Hepatocyte (in vitro differentiated cells): ENCODE data around the gene AIRE. TPM values are rescaled to one million over a fixed set of nuclear protein-coding genes. Genes with fewer than 3 reads are reported as not detected.
"Not testable (repeated sequence)": the region's sequence is repeated elsewhere in the genome, so short reads cannot be mapped to it uniquely, and the experiment has no call there.

Experiments used
- DNase-seq: peaks from one replicate; pipeline ENCODE4 v3.0.0-alpha.2; 2016; ENCODE audit warnings: low spot score
- H2AFZ ChIP-seq: fragments of 200-600 bp; sonication (generic); 2 replicates; pipeline ENCODE4 v1.6.0; 2016; ENCODE audit warnings: antibody characterized with exemption, mild to moderate bottlenecking
- H3K27ac ChIP-seq: fragments of 200-600 bp; sonication (generic); 2 replicates; pipeline ENCODE4 v1.5.1; 2016; ENCODE audit warnings: mild to moderate bottlenecking
- H3K27me3 ChIP-seq: fragments of 200-600 bp; sonication (generic); 2 replicates; pipeline ENCODE4 v1.6.1; 2016
- H3K36me3 ChIP-seq: fragments of 200-600 bp; sonication (generic); replicated peaks from 2 replicates; pipeline ENCODE4 v1.5.1; 2016; ENCODE audit warnings: low read depth; ENCODE audit not compliant: insufficient read depth
- H3K4me1 ChIP-seq: fragments of 200-600 bp; sonication (generic); 2 replicates; pipeline ENCODE4 v1.5.1; 2016; ENCODE audit warnings: mild to moderate bottlenecking, moderate library complexity; ENCODE audit not compliant: insufficient read depth
- H3K4me2 ChIP-seq: fragments of 200-600 bp; sonication (generic); 2 replicates; pipeline ENCODE4 v1.6.0; 2016
- H3K4me3 ChIP-seq: fragments of 200-600 bp; sonication (generic); 2 replicates; pipeline ENCODE4 v1.5.1; 2016; ENCODE audit warnings: mild to moderate bottlenecking
- H3K79me2 ChIP-seq: fragments of 200-600 bp; sonication (generic); 2 replicates; pipeline ENCODE4 v1.6.0; 2017; ENCODE audit warnings: mild to moderate bottlenecking
- H3K9me2 ChIP-seq: fragments of 200-600 bp; sonication (generic); replicated peaks from 2 replicates; pipeline ENCODE4 v1.6.0; 2017; ENCODE audit warnings: mild to moderate bottlenecking; ENCODE audit not compliant: insufficient read depth
- H3K9me3 ChIP-seq: fragments of 200-600 bp; sonication (generic); 2 replicates; pipeline ENCODE4 v1.5.1; 2016; ENCODE audit warnings: low read depth, mild to moderate bottlenecking
- H4K20me1 ChIP-seq: fragments of 200-600 bp; sonication (generic); 2 replicates; pipeline ENCODE4 v1.6.0; 2016; ENCODE audit warnings: mild to moderate bottlenecking; ENCODE audit not compliant: insufficient read depth, poor library complexity, severe bottlenecking
- EZH2 ChIP-seq: fragments of 200-600 bp; sonication (generic); IDR thresholded peaks from 2 replicates; pipeline ENCODE4 v1.6.1; 2016; ENCODE audit warnings: antibody characterized with exemption, mild to moderate bottlenecking, borderline replicate concordance
- EZH2phosphoT487 ChIP-seq: fragments of 200-600 bp; sonication (generic); IDR thresholded peaks from one replicate; pipeline ENCODE4 v1.6.1; 2018; ENCODE audit warnings: antibody characterized with exemption, mild to moderate bottlenecking, low read depth, moderate library complexity; ENCODE audit not compliant: unreplicated experiment, severe bottlenecking
- WGBS: methylation state at CpG from one replicate; pipeline ENCODE4 v1.1.6; 2016; ENCODE audit warnings: low lambda C conversion rate; ENCODE audit errors: missing lambda C conversion rate; 5-methylcytosine and 5-hydroxymethylcytosine counted together
- polyA plus RNA-seq: library from polyadenylated mRNA; unstranded; fragments of >200 nt; fragmentation: Nextera tagmentation; extraction: Ambion mirVana; gene quantifications from 2 replicates; pipeline ENCODE4 v1.2.1, GENCODE V29; 2016
- total RNA-seq: library from RNA; depleted of rRNA; stranded (reverse); fragments of >200 nt; gene quantifications from 2 replicates; pipeline ENCODE4 v1.2.3, GENCODE V29; 2014
- TF ChIP-seq, protein P1 (sequence below): fragments of 200-600 bp; sonication (generic); IDR thresholded peaks from 2 replicates; pipeline ENCODE4 v1.5.1; 2016; ENCODE audit warnings: antibody characterized with exemption, mild to moderate bottlenecking; ENCODE audit not compliant: poor library complexity

The AIRE gene
- total and polyA plus RNA-seq, 2 experiments from 2014 or later: 0.42 to 1.00 TPM

GRCh38 chr21:44281801-44282200 lies 3.9 kb upstream of the AIRE start:
- no peaks in the 10 kb centered on the region for H3K79me2 ChIP-seq
- H3K36me3 ChIP-seq: no peaks in the 10 kb centered on the region
- TF ChIP-seq EZH2phosphoT487 (no peak), EZH2 (no peak)
- TF ChIP-seq, protein P1, sequence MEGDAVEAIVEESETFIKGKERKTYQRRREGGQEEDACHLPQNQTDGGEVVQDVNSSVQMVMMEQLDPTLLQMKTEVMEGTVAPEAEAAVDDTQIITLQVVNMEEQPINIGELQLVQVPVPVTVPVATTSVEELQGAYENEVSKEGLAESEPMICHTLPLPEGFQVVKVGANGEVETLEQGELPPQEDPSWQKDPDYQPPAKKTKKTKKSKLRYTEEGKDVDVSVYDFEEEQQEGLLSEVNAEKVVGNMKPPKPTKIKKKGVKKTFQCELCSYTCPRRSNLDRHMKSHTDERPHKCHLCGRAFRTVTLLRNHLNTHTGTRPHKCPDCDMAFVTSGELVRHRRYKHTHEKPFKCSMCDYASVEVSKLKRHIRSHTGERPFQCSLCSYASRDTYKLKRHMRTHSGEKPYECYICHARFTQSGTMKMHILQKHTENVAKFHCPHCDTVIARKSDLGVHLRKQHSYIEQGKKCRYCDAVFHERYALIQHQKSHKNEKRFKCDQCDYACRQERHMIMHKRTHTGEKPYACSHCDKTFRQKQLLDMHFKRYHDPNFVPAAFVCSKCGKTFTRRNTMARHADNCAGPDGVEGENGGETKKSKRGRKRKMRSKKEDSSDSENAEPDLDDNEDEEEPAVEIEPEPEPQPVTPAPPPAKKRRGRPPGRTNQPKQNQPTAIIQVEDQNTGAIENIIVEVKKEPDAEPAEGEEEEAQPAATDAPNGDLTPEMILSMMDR: no peak
- no peaks in the 10 kb centered on the region for H4K20me1 ChIP-seq
- no peak for DNase-seq
- no peak overlapping the region for H2AFZ ChIP-seq
- no peaks in the 10 kb centered on the region for H3K9me3 ChIP-seq
- H3K4me1 ChIP-seq: peaks cover 6% of the 10 kb centered on the region
- H3K4me2 ChIP-seq: no peak overlapping the region
- 93% methylated on average over 9 of the region's 9 CpGs for WGBS
- H3K27me3 ChIP-seq: no peaks in the 10 kb centered on the region
- H3K9me2 ChIP-seq: no peaks in the 10 kb centered on the region
- H3K4me3 ChIP-seq: no peak overlapping the region
- H3K27ac ChIP-seq: no peak overlapping the region

DNA sequence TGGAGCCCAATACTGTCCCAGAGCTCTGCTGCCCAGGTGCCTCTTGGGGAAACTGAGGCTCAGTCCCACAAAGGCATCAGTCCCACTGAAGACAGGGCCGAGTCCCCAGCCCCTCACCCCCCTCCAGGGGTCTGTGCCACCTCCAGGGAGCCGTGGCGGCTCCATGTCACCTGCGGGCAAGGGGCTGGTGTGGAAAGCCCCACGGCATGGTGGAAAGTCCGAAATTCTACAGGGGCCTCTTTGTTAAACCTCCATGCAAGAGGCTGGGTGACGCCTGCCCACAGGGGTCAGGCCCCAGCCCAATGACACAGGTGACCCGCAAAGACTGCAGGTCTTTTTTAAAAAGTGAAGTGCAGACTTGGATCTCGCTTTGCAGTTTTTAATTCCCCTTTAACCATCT lies 3.3 kb upstream of the AIRE start:
- H3K79me2 ChIP-seq: no peaks in the 10 kb centered on the region
- TF ChIP-seq EZH2 (no peak), EZH2phosphoT487 (no peak)
- TF ChIP-seq, protein P1: no peak
- 87% methylated on average over 9 of the region's 9 CpGs for WGBS

GRCh38 chr21:44283211-44283785 lies 2.4 kb upstream of the AIRE start:
- DNase-seq, H3K9me3 ChIP-seq, H3K27me3 ChIP-seq, H3K4me2 ChIP-seq, H3K79me2 ChIP-seq, H3K27ac ChIP-seq, H3K9me2 ChIP-seq, H2AFZ ChIP-seq, H4K20me1 ChIP-seq, H3K4me1 ChIP-seq, H3K36me3 ChIP-seq, H3K4me3 ChIP-seq: not testable (repeated sequence)
- WGBS: 29% methylated on average over 11 of the region's 11 CpGs

More for the DNA sequence above, 3.3 kb upstream of the AIRE start:
- Histone ChIP-seq H3K27ac (no peak overlapping the region), H4K20me1 (no peaks in the 10 kb centered on the region), H3K9me2 (no peaks in the 10 kb centered on the region), H2AFZ (no peak overlapping the region), H3K9me3 (no peaks in the 10 kb centered on the region), H3K4me1 (peaks cover 6% of the 10 kb centered on the region), H3K4me3 (no peak overlapping the region), H3K36me3 (no peaks in the 10 kb centered on the region), H3K4me2 (no peak overlapping the region), H3K27me3 (no peaks in the 10 kb centered on the region)
- no peak for DNase-seq

- no peaks in the 10 kb centered on the region for H3K79me2 ChIP-seq
- WGBS: 71% methylated on average over 11 of the region's 11 CpGs
- H3K27me3 ChIP-seq: no peaks in the 10 kb centered on the region
- no peak overlapping the region for H3K27ac ChIP-seq
- TF ChIP-seq EZH2: no peak
- no peak for TF ChIP-seq EZH2phosphoT487
- TF ChIP-seq, protein P1: no peak
- DNase-seq: no peak
- no peak overlapping the region for H3K4me2 ChIP-seq
- no peaks in the 10 kb centered on the region for H3K36me3 ChIP-seq
- H3K9me2 ChIP-seq: no peaks in the 10 kb centered on the region
- no peaks in the 10 kb centered on the region for H4K20me1 ChIP-seq
- H3K9me3 ChIP-seq: no peaks in the 10 kb centered on the region
- peaks cover 6% of the 10 kb centered on the region for H3K4me1 ChIP-seq
- H3K4me3 ChIP-seq: no peak overlapping the region
- H2AFZ ChIP-seq: no peak overlapping the region
Observed at GRCh38 chr21:44283948-44284347, 1.7 kb upstream of the AIRE start.
